Right atrium auricular region (tissue), 2 donors: Measurements from ENCODE around the gene TCF23. TPM values are rescaled to one million over a fixed set of nuclear protein-coding genes. Genes with fewer than 3 reads are reported as not detected.

Source experiments
- DNase-seq: peaks from one replicate; pipeline ENCODE4 v3.0.0-alpha.2; 2019; ENCODE audit warnings: low spot score
- H3K27ac ChIP-seq, 2 donors: fragments of 200-600 bp; sonication (generic); 1 replicate in 1 of 2; 2 replicates in 1 of 2; pipeline ENCODE4 v1.5.1; 2016 to 2019
- H3K27me3 ChIP-seq, 2 donors: fragments of 200-600 bp; sonication (generic); one replicate each; pipeline versions ENCODE4 v1.5.1 to v1.6.0; 2017 to 2019
- H3K36me3 ChIP-seq: fragments of 200-600 bp; sonication (generic); one replicate; pipeline ENCODE4 v1.5.1; 2016
- H3K4me1 ChIP-seq, 2 donors: fragments of 200-600 bp; sonication (generic); one replicate each; pipeline versions ENCODE4 v1.5.1 to v1.6.0; 2017 to 2019
- H3K4me3 ChIP-seq, 2 donors: fragments of 200-600 bp; sonication (generic); 1 replicate in 1 of 2; 2 replicates in 1 of 2; pipeline ENCODE4 v1.5.1; 2017 to 2019; ENCODE audit warnings: mild to moderate bottlenecking in 1 of 2, moderate library complexity in 1 of 2
- H3K9me3 ChIP-seq, 2 donors: fragments of 200-600 bp; sonication (generic); one replicate each; pipeline ENCODE4 v1.5.1; 2019
- total RNA-seq, 2 donors: library from RNA; depleted of rRNA; stranded (reverse); fragments of >200 nt; gene quantifications; one replicate each; pipeline ENCODE4 v1.1.0, GENCODE V29; 2016
- TF ChIP-seq, protein P1 (sequence below), 2 donors: fragments of 200-600 bp; sonication (generic); IDR thresholded peaks; one replicate each; pipeline ENCODE4 v1.5.1; 2019; ENCODE audit warnings: antibody characterized with exemption in 2 of 2

The TCF23 gene
- total RNA-seq, 2 donors from 2014 or later: not detected

GRCh38 chr2:27198627-27199026 lies 49.8 kb downstream of the TCF23 start:
- Histone ChIP-seq H3K27me3 (no peaks in the 10 kb centered on the region), H3K4me1 (no peaks in the 10 kb centered on the region), H3K4me3 (no peak overlapping the region), H3K36me3 (peaks cover 21% of the 10 kb centered on the region), H3K9me3 (no peaks in the 10 kb centered on the region), H3K27ac (no peak overlapping the region)
- TF ChIP-seq, protein P1, sequence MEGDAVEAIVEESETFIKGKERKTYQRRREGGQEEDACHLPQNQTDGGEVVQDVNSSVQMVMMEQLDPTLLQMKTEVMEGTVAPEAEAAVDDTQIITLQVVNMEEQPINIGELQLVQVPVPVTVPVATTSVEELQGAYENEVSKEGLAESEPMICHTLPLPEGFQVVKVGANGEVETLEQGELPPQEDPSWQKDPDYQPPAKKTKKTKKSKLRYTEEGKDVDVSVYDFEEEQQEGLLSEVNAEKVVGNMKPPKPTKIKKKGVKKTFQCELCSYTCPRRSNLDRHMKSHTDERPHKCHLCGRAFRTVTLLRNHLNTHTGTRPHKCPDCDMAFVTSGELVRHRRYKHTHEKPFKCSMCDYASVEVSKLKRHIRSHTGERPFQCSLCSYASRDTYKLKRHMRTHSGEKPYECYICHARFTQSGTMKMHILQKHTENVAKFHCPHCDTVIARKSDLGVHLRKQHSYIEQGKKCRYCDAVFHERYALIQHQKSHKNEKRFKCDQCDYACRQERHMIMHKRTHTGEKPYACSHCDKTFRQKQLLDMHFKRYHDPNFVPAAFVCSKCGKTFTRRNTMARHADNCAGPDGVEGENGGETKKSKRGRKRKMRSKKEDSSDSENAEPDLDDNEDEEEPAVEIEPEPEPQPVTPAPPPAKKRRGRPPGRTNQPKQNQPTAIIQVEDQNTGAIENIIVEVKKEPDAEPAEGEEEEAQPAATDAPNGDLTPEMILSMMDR (IDR thresholded peaks at IDR 0.05): no peak
- DNase-seq: no peak

DNA sequence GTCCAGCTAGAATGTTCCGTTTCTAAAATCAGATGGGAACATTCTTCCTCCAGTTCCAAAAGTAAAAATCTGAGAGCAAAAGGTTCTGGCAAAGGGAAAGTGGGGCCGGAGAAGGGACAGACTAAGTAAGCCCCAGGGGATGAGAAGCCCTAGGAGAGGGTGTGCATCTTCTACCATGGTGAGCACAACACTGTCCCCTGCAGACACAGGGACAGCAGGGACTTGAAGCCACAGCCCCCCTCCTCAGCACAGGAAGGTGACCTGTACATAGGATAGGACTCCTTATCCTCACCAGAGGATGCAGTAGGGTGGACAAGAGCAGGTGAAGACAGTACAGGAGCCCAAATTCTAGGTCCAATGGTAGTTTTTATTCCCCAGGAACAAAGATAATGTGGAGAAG lies 50.4 kb downstream of the TCF23 start:
- H3K9me3 ChIP-seq: no peaks in the 10 kb centered on the region
- H3K4me1 ChIP-seq: no peaks in the 10 kb centered on the region
- H3K4me3 ChIP-seq: no peak overlapping the region
- H3K36me3 ChIP-seq: peaks cover 27% of the 10 kb centered on the region
- no peak overlapping the region for H3K27ac ChIP-seq
- no peaks in the 10 kb centered on the region for H3K27me3 ChIP-seq
- TF ChIP-seq, protein P1 (IDR thresholded peaks at IDR 0.05): no peak
- no peak for DNase-seq

DNA sequence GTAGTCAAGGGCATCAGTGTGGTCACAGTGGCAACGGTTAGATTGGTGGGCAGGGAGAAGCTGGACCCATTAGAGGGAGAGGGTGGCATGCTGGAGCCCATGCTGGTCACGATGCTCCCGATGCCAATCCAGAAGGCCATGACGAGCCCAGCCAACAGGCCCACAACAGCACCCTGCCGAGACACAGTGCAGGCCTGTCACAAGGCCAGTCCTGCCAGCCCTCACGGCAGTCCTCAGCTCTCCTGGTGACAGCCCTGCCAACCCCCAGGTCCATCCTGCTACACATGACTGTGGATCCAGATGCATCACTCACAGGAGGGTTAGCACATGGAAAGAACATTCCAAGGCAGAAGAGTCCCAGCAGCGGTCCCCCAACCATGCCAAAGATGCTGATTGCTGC lies 52.9 kb downstream of the TCF23 start:
- Histone ChIP-seq H3K27me3 (no peaks in the 10 kb centered on the region), H3K36me3 (peaks cover 47% of the 10 kb centered on the region), H3K4me1 (no peaks in the 10 kb centered on the region), H3K4me3 (no peak overlapping the region), H3K9me3 (no peaks in the 10 kb centered on the region), H3K27ac (no peak overlapping the region)
- TF ChIP-seq, protein P1 (IDR thresholded peaks at IDR 0.05): no peak
- DNase-seq: no peak

DNA sequence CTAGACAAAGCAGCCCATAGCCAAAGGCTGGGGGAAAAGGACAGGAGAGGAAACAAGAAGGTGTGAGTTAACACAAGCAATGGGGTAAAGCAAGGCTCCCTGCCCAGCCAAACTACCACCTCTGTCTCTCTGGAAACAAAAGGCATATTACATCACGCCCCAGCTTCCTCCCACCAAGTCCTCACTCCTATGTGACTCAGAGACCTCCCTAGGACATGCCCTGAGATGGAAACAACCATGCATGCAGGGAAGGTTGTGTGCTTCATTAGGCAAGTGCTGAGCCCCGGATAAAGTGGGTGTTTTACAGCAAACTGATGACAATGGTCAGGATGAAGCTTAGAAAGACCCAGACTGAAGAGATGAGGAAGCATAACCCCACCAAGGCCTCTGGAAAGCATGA lies 54.0 kb downstream of the TCF23 start:
- no peaks in the 10 kb centered on the region for H3K27me3 ChIP-seq
- no peaks in the 10 kb centered on the region for H3K4me1 ChIP-seq
- TF ChIP-seq, protein P1 (IDR thresholded peaks at IDR 0.05): no peak
- no peak for DNase-seq
- peaks cover 56% of the 10 kb centered on the region for H3K36me3 ChIP-seq
- no peak overlapping the region for H3K4me3 ChIP-seq
- no peak overlapping the region for H3K27ac ChIP-seq
- no peaks in the 10 kb centered on the region for H3K9me3 ChIP-seq

GRCh38 chr2:27203741-27204140 lies 54.9 kb downstream of the TCF23 start:
- Histone ChIP-seq H3K36me3 (peaks cover 56% of the 10 kb centered on the region), H3K27ac (no peak overlapping the region), H3K9me3 (no peaks in the 10 kb centered on the region), H3K27me3 (no peaks in the 10 kb centered on the region), H3K4me1 (no peaks in the 10 kb centered on the region), H3K4me3 (no peak overlapping the region)
- no peak for DNase-seq
- TF ChIP-seq, protein P1 (IDR thresholded peaks at IDR 0.05): no peak

GRCh38 chr2:27204566-27204965 lies 55.8 kb downstream of the TCF23 start:
- no peaks in the 10 kb centered on the region for H3K9me3 ChIP-seq

More at GRCh38 chr2:27204566-27204965, 55.8 kb downstream of the TCF23 start:
- TF ChIP-seq, protein P1 (IDR thresholded peaks at IDR 0.05): no peak
- H3K27me3 ChIP-seq: no peaks in the 10 kb centered on the region
- no peak for DNase-seq
- H3K36me3 ChIP-seq: peaks cover 56% of the 10 kb centered on the region
- no peaks in the 10 kb centered on the region for H3K4me1 ChIP-seq
- no peak overlapping the region for H3K4me3 ChIP-seq
- H3K27ac ChIP-seq: no peak overlapping the region
